SIG-M5 treated with dmso at 0.1 percent for 504 hours (cell line): ENCODE data around the gene UNC45A.

Experiments used
- DNase-seq: peaks from one replicate; lab custom pipeline; 2025; ENCODE audit not compliant: unreplicated experiment; lab: John Stamatoyannopoulos, UW

Gene UNC45A

DNA sequence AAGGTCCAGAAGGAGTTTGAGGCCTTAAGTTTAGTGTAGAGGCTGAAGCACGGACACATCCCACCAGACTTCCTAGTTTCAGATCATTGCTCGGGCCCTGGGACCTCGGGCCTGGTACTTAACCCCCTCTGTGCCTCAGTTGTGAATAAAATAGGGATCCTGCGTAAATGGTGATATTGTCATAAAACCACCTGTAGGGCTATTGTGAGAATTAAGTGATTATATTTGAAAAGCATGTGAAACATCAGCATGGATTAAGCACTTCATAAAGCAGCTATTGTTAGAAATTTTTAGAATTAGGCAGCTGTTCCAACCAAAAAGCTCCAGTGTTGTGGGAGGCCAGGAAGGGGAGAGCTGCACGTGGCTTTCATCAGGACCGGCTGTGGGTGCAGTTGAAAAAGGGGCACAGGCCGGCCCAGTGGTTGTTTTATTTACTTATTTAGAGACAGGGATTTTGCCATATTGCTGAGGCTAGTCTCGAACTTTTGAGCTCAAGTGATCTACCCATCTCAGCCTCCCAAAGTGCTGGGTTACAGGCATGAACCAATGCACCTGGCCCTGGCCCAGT lies 24.0 kb downstream of the UNC45A start:
- DNase-seq = no peak

DNA sequence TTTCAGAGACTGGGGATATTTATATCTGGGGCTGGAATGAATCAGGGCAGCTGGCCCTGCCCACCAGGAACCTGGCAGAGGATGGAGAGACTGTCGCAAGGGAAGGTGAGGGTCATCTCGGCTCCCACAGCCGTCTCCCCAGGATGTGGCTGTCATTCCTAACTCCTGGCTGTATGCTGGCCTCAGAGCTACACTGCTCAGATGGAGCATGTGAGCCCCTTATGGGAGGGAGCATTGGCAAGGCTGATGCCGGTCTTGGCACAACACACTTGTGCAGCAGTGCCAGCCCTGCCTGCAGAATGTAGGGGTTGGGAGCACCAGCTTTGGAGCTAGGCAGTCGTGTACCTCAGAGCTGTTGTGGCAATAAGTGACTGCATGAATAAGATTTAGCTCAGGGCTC lies 24.8 kb downstream of the UNC45A start:
- no peak for DNase-seq

DNA sequence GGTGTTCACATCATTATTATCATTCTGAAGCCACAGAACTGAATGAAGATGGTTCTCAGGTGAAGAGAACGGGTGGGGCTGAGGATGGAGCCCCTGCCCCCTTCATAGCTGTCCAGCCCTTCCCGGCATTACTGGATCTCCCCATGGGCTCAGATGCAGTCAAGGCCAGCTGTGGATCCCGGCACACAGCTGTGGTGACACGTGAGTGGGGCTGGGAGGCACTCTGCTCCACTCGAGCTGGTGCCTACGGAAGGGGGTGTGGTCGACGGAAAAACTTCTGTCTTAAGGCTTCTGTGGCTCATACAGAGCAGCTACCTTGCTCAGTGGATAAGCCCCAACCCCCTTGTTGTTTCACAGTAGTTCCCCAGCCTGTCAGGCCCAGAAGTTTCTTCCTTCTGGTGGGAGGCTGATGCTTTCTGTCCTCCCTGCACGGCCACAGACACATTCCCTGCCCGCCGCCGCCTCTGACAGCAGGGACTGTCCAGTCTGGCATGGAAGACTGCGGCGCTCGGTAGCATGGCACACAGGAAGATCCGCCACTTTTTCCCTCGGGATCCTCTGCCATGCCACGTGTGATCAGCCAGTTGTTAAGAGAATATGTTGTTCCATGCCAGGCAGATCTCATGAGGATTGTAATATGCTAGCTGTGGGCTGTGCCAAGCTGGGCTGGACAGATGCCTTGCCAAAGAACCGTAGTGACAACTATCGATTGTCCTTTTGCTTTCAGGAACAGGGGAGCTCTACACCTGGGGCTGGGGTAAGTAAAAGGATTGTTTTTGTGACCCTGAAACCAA lies 25.4 kb downstream of the UNC45A start:
- no peak for DNase-seq

DNA sequence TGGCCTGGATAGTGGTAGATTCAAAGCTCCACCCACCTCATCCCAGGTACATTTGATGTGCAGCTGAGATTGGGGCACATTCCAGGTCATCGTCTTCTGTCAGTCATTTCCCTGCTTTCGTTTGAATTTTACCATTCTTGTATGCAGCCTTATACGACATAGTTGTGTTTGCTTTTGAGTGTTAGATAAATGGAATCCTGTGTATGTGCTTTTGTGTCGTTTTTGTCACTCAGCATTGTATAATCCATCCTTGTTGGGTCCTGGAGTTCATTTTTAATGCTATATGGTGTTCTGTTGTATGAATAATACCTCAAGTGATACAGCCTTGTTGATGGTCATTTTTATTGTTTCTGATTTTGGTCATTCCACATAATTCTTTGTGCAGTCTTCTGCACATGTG lies 26.9 kb downstream of the UNC45A start:
- no peak for DNase-seq

DNA sequence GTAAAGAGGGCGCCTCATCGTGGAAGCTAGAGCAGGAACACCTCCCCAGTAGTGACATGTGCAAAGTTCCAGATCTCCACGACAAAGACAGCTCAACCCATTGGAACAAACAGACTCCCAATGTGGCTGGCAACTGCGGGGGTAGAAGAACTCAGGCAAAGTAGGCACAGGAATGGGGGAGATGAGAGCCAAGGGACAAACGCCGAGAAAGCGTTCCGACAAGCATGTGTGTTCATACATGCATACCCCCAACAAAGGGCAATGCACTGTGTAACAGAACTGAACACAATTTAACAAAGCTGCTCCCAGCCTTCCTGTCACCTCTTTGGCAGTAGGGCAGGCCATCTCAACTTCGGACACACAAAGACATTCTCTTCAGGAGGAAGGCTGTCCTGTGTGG lies 31.2 kb downstream of the UNC45A start:
- no peak for DNase-seq

DNA sequence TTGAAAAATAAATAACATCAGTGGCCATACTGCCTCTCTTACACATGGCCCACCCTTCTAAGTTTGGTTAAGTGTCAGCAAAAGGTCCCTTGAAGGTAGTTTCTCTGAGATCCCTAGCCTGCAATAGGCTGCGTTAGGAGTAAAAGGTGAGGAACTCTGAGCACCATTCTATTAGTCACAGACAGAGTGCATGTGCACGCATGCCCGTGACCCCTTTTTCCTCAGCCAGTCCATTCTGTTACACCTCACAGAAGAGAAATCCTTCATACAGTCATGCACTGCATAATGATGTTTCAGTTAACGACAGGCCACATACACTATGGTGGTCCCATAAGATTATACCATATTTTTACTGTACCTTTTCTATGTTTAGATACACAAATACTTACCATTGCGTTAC lies 32.1 kb downstream of the UNC45A start:
- DNase-seq = no peak

DNA sequence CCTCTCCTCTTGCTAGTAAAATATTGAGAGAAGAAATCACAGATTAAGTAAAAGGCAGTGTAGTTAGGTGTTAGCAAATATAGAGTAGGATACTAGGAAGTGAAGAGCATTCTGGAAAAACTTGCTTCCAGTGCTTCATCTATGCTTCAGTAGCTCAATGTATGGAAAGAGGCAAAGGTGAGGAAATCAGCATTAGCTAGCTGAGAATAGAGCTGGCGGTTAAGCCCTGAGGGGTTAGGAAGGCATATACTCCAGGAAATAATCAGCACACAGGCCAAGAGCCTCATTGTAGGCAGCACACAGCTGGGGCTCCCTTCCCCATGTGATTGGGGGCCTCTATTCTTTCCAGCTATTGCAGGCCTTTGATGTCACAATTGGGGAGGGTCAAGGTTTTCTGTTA lies 33.3 kb downstream of the UNC45A start:
- no peak for DNase-seq

DNA sequence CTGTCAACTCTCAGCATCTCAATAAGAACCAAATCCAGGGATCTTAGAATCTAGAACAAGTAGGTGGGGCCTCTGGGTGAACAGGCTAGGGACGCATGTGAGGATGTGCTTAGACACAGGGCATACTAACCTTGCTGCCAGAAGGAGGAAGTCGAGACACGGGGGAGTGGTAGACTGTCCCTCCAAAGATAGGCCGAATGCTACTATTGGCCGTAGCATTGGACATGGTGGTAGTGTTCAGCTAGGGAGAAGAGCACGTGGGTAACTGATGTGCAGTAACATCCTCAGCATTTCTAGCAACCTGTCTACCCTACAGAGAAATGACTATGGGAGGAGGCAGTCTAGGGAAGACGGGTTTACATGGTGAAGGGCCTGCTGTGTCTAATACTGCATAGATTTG lies 35.2 kb downstream of the UNC45A start:
- no peak for DNase-seq

DNA sequence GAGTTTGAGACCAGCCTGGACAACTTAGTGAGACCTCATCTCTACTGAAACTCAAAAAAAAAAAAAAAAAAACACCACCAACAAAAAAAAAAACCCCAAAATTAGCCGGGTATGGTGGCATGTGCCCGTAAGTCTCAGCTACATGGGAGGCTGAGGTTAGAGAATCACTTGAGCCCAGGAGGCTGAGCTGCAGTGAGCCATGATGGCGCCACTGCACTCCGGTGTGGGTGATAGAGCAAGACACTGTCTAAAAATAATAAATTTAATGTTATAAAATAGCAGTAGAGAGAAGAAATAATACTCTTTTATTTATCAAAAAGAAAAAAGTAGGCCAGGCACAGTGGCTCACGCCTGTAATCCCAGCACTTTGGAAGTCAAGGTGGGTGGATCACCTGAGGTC lies 37.0 kb downstream of the UNC45A start:
- no peak for DNase-seq

DNA sequence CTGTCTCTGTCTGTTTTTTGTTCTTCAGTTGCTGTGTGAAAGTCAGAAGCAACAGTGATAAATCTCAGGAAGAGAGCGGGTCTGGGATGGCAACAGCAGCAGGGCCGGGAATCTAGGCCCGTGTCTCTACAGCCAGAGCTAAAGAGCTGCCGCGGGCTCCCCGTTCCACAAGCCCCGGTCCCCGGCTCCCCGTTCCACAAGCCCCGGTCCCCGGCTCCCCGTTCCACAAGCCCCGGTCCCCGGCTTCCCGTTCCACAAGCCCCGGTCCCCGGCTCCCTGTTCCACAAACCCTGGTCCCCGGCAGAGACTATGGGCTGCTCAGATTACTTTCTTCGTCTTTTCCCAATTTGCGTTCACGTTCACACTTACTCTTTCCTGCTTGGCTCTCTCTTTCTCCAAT lies 39.1 kb downstream of the UNC45A start:
- no peak for DNase-seq

DNA sequence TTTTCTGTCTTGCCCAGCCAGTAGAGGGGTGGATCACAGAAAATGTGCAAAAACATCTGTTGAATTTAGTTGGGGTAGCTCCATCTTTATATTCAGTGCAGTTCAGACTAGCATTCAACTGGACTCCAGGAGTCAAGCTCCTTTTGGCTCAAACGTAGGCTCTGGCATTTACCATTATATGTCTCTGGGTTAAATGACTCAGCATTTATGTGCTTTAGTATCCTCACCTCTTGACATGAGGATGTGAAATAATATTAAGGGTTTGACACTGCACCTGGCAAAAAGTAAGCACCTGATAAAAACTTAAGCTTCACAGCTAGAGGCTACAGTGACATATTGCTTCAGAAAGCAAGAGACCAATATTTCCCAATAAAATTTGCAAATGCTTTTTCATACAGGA lies 44.5 kb downstream of the UNC45A start:
- DNase-seq = no peak

DNA sequence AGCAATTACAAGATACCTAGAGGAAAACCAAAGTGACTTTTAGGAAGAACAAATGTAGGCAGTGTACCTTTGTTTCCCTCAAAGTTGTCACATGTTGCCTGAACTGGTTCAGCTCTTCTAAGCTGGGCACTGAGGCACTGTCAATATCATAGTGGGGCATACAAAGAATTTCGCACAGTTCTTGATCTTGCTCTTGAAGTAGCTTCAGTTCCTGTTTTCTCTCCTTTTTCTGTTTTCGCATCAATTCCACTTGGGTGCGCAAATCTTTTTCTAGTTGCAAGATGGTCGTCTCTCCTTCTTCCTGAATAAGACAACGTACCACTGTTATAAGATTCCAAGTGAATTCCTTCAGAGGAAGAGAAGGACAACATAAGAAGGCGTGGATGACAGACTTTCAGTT lies 46.6 kb downstream of the UNC45A start:
- DNase-seq = no peak

DNA sequence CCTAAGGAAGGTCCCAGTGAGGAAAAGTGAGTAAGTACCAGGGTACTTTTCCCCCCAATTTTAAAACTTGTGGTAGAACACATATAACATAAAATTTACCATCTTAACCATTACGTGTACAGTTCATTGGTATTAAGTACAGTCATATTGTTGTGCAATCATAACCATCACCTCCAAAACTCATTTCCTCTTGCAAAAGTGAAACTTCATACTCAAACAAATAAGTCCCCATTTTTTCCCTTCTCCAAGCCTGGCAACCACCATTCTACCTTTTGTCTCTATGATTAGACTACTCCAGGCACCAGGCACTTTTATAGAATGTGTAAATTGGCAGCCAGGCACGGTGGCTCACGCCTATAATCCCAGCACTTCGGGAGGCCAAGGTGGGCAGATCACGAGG lies 47.0 kb downstream of the UNC45A start:
- DNase-seq = peak; percentile 38

DNA sequence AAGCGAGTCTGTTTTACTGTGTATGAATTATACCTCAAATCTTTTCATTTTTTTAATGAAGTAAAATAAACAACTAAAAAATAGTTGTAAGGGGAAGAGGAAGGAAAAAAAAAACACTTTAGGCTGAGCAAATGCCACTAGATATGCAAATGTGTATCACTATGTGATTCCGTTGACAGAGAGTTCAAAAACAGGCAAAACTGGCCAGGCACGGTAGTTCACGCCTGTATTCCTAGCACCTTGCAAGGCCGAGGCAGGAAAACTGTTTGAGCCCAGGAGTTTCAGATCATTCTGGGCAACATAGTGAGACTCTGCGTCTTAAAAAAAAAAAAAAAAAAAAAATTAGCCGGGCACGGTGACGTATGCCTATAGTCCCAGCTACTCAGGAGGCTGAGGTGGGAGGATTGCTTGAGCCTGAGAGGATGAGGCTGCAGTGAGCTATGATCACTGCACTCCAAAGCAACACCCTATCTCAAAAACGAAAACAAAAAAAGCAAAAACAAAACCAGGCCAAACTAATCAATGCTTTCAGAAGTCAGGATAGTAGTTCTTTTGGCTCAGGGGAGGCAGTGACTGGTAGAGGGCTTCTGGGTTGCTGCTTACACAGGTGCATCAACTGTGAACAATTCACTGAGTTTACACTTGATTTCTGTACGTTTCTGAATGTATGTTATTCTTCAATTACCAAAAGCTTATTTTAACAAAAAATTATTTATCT lies 51.9 kb downstream of the UNC45A start:
- DNase-seq = no peak

DNA sequence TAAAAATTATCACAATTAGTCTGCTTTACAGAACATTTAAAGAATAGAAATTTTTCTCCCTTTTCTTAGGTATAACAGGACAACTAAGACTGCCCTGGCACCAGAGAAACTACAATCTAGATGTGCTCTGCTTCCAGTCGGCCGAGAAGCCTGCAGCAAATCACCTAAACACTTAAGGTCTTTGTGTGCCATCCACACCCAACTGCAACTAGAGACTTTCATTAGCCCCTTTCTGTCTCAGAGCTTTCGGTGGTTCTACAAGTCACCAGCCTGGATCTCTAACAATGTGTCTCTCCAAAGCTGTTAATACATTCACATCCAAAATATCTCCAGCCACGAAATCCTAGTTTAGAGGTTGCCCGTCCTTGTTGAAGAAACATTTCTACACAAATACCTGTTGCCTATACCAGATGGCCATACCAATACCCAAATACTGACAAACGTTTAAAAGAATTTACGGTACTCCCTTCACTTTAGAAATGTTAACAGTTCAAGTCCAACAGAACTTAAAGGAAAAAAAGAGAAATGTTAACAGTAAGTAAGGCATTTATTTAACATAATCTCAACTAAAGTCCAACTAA lies 52.6 kb downstream of the UNC45A start:
- no peak for DNase-seq

DNA sequence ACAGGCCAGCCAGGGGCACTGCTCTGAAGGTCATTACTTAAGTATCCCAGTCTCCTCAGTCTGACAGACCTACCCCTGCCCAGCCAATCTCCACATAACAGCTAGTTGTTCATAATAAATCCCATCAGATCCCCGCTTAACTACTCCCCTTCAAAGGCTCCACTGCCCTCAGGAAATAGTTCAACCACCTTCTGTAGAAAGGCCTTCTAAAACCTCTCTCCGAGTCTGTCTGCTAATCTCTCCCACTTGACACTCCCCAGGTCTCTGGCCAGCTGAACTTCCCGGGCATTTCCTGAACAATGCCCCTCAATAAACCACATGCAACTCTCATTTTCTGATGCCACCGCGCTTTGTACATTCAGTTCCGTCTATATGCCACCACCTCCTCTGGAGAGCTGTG lies 53.2 kb downstream of the UNC45A start:
- DNase-seq = no peak

DNA sequence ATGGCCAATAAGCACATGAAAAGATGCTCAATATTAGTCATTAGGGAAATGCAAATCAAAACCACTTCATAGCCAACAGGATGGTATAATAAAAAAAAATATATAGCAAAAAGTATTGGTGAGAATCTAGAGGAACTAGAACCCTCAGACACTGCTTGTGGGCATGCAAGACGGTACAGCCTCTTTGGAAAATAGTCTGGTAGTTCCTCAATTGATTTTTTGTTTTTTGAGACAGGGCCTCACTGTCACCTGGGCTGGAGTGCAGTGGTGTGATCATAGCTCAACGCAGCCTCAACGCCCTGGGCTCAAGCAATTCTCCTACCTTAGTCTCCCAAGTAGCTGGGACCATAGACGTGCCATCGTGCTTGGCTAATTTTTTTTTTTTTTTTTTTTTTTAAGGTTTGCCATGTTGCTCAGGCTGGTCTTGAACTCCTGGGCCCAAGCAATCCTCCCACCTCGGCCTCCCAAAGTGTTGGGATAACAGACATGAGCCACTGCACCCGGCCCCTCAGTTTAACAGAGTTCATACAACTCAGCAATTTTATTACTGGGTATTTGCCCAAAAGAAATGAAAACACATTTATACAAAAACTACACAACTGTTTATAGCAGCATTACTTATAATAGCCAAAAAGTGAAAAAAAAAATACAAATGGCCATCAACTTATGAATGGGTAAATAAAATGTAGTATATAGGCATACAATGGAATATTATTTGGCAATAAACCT lies 54.1 kb downstream of the UNC45A start:
- no peak for DNase-seq

DNA sequence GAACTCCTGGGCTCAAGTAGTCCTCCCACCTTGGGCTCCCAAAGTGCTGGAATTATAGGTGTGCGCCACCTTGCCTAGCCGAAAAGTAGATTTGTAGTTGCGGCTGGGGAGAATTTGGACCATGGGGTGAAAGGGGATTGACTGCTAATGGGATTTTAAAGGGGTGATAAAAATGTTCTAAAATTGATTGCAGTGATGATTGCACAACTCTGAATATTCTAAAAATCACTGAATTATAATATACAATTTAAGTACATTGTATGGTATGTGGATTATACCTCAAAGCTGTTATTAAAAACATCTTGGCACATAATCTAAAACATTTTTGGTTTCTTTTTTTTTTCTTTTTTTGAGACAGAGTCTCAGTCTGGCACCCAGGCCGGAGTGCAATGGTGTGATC lies 55.4 kb downstream of the UNC45A start:
- no peak for DNase-seq

DNA sequence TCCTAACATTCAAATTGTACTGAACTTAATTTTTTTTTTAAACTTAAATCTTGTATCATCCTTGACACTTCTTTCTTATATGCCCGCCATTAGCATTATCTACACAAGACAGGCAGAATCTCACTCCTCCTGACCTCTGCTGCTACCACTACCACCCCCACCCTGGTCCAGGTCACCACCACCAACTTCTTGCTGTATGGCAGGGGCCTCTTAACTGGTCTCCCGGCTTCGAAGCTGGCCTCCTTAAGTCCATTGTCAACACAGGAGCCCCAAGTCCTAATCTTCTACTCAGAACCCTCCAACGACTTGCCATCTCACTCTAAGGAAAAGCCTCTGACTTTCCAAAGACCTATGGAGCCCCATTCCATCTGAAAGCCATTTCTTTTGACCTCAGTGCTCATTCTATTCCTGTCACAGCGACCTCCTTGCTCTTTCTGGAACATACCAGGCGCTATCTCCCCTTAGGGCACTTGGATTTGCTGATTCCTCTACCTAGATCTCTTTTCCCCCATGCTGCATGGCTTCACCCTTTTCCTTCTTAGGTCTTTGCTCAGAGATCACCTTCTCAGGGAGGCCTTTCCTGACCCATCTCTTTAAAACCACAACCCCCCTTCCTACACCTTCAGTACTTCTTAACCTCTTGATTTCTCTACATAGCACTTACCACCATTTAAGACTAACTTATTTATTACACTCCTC lies 56.7 kb downstream of the UNC45A start:
- DNase-seq = no peak

DNA sequence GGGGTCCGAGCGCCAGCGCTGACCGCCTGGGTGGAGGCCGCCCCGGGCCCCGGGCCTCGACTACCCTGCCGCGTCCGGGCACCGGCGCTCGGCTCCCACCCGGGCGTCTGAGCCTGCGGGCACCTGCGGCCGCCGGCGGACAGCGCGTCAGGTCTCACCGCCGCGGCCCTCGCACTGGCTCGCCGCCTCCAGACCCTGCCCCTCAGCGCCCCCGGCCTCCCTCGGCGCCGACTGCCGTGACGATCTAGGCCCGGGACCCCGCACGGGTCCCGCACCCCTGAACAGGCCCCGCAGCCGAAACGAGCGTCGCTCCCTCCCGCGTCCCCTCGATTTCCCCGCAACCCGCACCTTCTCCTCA lies 59.0 kb downstream of the UNC45A start:
- no peak for DNase-seq
